ENCODE measurements around the gene ACAD8.

The ACAD8 gene

DNA sequence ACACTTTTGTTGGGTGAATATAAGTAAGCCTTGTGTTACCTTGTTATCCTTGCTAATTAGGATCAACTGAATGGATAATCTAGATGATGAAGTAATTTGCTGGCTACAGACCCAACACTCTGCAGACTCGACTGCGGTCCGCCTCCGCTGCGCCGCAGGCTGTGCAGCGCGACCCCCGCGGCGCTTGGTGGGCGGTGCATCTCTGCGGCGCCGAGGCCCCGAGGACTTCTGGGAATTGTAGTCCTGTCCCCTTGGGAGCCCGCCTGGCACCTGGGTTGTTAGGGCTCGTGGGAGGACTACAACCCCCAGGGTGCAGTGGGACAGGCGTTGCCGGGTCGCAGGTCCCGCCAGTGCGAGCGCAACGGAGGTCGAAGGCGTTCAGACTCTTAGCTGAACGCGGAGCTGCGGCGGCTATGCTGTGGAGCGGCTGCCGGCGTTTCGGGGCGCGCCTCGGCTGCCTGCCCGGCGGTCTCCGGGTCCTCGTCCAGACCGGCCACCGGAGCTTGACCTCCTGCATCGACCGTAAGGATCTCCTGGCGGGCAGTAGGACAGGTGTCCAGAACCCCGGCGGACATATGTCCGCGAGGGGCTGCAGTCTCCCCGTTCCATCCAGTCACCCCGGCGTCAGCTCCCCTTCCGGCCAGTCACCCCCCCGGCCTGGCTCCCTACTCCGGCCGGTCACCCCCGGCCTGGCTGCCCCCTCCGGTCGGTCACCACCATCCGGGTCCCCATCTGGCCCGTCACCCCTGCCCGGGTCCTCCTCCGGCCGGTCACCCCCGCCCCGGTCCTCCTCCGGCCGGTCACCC lies at the start of gene ACAD8, which contains the start of gene THYN1:
Gene ACAD8, plus strand, starts transcription at position 381 of the 806 bp plus-strand sequence. Its CDS starts 33 bp downstream, at position 414.
Gene THYN1, minus strand, starts transcription at position 165 of the 806 bp plus-strand sequence. CDS start 470 bp downstream, outside the sequence.
- DNase-seq, result peak; percentile 33 to 98 (median 95)

DNA sequence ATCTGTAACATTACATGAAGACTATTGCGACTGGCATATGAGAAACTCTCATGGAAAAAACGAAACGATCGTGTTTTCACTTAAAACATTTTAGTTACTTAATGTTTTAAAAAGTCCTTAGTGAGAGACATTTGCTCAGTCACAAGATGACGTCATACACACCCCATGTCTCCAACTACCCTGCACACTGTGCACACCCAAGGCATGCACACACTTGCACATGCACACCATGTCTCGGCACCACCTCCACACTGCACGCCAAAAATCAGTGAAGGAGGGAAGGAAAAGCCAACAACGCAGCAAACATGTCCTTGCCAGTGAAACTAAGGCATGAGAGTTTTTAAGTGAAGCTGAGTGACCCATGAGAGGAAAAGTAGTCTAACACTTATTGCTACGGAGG lies 47.6 kb upstream of the ACAD8 start:
- DNase-seq, result no peak

DNA sequence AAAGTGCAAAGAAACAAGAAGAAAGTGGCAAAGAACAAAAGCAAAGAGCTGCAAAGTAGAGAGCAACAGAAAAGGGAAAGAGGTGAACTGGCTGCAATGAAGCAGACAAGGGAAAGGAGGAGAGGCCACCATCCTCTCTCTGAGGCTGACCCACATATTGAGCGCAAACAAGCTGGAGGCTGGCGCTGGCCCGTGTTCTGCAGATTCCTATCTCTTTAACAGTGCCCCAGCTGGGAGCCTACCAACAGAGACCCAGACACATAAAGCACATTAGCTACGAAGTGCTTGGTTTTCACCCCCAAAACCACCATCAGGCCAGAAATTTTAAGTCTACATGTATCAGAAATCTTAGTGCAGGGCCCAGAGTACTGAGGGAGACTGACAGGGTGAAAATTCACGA lies 47.2 kb upstream of the ACAD8 start:
- DNase-seq, result no peak

DNA sequence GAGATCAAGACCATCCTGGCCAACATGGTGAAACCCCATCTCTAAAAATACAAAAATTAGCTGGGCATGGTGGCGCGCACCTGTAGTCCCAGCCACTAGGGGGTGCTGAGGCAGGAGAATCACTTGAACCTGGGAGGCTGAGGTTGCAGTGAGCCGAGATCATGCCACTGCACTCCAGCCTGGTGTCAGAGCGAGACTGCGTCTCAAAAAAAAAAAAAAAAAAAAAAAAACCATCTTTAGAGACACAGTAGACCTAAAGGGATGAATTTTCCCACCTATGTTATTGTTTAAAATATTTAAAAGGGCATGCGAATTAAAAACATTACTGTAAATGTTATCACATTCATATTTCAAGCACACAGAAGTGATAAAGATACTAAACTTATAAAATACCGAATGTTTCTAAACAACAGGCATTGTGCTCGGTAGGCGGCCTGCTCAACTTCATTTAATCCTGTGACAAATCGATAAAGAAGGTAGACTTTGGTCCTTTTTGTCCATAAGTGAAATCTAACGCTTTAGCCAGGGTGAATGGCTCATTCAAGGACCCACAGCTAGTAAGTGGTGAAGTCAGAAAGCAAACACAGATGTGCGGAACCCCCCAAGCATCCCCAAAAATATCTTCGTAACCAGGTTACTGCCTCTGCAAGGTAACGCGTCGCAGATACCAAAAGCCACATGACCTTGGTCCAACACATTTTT lies 45.7 kb upstream of the ACAD8 start:
- DNase-seq, result peak in 1 of 51 donors; percentile 10

DNA sequence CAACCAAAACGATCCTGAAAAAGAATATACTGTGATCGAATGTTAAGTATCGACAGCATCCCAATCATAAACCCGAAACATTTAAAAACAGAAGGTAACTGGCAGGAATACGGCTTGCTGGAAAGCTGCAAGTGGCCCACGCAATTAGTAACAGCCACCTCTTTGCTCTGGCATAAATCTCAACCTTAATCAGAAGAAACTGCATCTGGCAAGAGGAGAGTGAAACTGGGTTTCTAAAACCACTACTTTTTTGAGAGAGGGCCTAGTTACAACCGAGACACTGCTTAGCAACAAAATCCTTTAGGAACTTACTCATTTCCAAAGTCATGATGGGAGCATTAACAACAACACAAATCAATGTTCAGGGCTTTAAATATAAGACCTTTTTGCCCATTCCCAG lies 37.5 kb upstream of the ACAD8 start:
- DNase-seq, result peak in 1 of 51 donors; percentile 8

DNA sequence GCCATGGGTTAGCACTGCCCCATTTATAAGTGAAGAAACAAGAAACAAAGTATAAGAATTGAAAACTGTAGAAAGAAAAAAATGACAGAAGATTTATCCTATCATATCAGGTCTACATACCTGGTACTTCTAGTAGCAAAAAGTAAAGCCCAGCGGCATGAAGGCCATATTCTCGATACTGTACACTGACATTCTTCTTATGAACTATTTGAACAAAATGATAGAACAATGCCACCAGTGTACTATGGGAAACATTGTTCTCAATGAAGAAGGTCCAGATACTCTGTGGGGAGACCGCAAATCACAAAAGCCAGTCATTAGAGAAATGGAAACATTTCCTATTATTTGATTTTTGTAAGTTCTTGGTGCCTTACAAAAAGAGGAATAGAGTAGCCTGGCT lies 36.6 kb upstream of the ACAD8 start:
- DNase-seq, result no peak

- no peak for DNase-seq
Observed at GRCh38 chr11:134223121-134223520, 30.2 kb upstream of the ACAD8 start.

- DNase-seq, result peak; percentile 70 to 99 (median 93)
Observed at GRCh38 chr11:134223836-134224709, 29.3 kb upstream of the ACAD8 start, which contains the start of the genes NCAPD3 and VPS26B. Gene NCAPD3 (minus strand): TSS chr11:134223967. CDS start chr11:134223926, 41 bp downstream. Gene VPS26B (plus strand): TSS chr11:134224671. CDS start chr11:134225123, 452 bp downstream.

- peak in 49 of 51 donors; percentile 12 to 78 (median 61) for DNase-seq
Observed at GRCh38 chr11:134224710-134225664, 28.4 kb upstream of the ACAD8 start.

DNA sequence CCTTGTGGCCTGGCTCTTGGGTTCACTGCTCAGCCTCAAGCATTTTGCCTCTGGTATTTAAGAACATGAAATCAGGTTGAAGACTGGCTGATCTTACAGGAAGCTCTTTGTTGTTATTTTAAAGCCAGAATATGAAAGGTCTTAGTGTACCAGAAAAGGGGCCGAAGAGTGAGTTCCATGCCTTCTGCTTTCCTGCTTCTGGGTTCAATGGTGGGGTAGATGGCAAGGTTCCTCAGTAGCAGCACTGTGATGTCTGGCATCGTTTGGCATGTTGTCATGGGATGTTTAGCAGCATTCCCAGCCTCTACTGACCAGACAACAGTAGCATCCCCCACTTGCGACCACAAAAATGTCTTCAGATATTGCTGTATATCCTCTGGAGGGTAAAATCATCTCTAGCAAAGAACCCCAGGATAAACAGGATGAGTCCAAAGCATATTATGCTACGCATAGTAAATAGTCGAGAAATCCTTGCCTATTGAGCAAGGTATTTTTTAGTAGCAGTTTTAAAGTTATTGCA lies 26.5 kb upstream of the ACAD8 start:
- no peak for DNase-seq

GRCh38 chr11:134228625-134229024 lies 24.7 kb upstream of the ACAD8 start:
- DNase-seq, result no peak

- no peak for DNase-seq
Observed at GRCh38 chr11:134229126-134229790, 24.1 kb upstream of the ACAD8 start.

- no peak for DNase-seq
Observed at GRCh38 chr11:134230339-134230738, 23.0 kb upstream of the ACAD8 start.

- DNase-seq, result no peak
Observed at GRCh38 chr11:134231958-134232659, 21.3 kb upstream of the ACAD8 start.

DNA sequence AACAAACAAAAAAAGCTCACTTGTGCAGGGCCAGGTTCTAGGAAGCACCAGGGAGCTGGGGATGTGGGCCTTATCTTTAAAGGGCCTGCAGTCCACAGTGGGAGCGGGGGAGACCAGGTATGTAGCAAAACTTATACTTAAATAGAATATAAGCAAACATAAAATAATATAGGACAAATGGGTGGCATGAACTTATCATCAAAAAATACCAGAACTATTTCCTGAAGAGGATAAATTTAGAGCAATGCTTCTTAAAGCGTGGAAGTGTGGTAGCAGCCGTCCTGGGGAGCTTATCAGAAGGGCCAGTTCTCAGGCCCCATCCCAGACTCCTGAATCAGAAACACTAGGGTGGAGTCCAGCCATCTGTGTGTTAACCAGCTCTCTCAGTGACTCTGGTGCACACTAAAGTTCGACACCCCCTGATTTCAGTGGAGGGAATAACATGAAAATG lies 19.6 kb upstream of the ACAD8 start:
- DNase-seq, result no peak

DNA sequence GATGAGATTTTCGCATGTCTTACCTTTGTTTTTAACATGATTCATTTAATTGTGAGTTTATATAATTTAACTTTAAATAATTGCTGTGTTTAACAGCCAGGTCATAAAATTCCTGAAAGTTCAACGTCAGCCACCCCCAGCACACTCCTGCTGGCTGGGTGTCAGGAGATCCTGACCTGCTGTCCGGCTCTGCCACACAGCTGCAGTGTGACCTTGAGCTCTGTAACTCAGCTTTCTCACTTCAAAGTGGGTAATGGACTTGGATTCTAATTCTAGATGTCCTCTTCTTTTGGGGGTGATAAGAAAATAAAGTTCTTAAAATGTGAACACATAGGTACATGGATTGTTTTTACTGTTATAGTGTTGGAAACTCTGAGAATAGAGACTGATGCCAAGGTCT lies 18.0 kb upstream of the ACAD8 start:
- no peak for DNase-seq

DNA sequence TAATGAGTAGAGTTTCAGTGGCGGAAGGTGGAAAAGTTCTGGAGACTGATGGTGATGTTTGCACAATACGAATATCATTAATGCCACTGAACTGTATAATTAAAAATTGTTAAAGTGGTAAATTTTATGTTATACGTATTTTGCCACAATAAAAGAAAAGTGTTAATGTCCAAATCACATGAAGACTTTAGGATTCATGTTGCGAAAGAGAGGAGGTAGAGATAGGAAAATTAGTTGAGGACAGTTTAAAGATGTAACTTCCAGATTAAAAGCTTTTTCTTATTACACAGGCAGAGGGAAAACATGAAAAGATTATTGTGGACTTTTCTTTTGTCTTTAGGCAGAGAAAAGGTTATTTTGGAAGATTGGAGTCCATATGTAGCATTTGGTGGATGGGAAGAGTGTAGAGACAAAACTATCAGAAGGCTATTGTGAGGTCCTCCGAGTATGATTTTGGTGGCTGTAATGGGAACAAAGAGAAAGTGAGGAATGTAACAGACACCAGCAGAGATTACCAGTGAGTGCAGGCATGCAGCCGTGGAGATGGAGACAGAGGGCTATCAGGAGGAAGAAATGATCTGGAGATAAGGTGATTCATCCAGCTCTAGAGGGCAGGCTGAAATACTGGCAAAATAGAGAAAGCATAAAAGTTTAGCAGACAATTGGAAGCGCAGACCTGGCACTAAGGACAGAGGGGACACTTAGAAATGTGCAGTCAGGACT lies 16.4 kb upstream of the ACAD8 start:
- no peak for DNase-seq

GRCh38 chr11:134237557-134237922 lies 15.8 kb upstream of the ACAD8 start:
- no peak for DNase-seq

Measured in hypothalamus (tissue), 51 donors.